CD4-positive, alpha-beta T cell treated with Interleukin-17A for 4 hours (primary cell): ENCODE results near the gene FABP7.

Experiments
- DNase-seq: peaks from one replicate; pipeline ENCODE4 v3.0.0-alpha.2; 2020; ENCODE audit warnings: mixed read lengths

FABP7 gene

DNA sequence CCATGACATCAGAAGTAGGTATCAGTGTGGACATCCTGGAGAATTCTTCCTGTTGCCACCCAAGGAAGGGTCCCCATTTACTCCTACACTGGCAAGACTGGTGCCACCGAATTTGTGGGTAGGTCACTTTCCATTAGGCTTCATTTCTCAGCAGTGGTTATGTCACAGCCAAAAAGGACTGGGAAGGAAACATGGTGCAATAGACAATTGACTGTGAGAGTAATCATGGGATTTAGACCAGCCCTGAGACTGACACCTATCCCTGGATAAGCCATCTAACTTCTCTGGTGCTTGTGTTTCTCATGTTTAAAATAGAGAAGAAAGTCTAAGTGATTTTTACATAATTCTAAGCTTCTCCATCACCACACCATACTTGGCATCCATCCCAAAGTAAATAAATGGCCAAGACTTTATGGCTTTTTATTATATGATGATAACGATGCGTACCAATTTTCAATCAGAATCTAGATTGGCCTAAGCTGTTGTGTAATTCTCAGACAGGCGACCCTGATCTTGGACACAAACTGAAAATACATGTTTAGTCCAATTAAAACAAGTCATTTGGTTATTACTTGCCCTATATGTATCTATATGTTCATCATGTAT lies 19.7 kb downstream of the FABP7 start:
- DNase-seq, result no peak

DNA sequence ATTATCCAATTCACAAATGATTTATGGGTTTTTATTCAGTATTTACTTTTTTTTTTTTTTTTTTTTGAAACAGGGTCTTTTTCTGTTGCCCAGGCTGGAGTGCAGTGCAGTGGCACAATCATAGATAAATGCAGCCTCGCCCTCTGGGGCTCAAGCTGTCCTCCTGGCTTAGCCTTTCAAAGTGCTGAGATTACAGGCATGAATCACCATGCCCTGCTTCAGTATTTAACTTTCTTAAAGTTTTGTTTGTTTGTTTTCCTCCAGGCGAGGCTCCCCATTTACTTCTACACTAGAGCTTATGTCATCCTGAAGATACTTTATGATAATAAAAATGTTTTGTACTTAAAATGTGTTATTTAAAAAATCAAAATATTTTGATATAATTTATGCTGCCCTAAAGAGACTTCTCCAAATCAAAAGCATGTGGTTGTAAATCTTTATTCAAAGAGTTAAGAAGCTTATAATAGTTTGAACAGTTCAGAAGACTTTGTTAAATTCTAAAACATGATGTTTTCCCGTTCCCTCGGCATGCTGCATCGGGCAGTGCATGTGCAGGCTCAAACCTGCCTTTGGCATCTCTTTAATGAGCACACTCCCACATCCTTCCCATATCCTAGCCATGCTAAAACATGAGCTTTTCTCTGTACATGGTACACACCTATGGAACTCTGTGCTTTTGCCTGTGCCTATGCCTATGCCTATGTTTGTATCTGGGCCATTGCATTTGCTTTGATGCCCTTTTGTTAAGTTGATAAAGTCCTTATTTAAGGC lies 20.6 kb downstream of the FABP7 start:
- no peak for DNase-seq

DNA sequence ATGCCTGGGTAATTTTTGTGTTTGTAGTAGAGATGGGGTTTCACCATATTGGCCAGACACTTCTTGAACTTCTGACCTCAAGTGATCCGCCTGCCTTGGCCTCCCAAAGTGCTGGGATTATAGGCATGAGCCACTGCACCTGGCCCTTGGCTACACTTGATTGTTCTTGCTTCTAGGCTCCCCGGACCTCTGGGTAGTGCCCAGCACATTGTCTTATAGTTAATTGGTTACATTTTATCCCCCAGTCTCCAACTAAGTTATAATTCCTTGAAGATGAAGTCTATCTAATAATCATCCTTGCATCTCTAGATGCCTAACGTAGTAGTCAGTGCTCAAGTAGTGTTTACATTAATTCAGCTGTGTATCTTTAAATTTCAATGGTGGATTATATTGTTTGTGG lies 21.4 kb downstream of the FABP7 start:
- no peak for DNase-seq

DNA sequence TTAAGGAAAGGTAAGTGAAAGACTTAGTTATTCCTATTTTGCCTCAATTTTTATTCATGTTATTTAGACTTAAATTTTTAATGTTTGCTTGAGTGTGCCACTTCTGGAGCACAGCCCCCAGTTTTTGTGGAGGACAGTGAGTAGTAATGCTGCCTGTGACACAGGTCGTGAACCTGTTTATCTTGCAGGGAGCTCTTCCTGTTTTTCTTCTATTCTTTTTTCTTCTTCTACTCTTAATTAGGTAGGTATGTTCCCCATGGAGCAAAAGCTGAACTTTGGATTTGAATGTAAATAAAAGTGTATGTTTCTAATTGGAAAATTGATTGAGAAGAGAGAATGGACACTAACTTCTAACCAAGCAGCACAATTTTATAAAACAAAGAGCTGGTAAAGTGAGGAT lies 21.9 kb downstream of the FABP7 start:
- DNase-seq, result no peak

DNA sequence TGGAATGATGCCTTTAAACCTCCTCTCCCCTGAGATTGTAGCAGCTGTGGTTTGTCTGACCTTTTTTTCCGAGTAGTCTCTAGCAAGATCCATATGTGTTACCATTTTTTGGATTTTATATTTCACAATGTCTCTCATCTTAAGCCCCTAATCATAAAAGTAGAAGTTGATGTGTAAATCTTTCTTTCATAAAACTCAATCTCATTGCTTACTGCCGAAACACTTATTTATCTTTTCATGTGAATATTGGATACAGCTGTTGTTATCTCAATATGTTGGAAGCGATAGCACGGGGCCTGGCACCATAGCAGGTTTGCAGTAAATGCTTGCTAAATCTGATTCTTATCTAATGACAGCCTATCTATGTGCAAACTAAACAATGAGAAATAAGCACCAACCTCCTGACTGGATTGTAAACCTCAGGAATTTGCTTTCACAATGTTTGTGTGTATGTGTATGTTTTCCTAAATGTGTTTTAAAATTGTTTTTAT lies 23.7 kb downstream of the FABP7 start:
- DNase-seq, result no peak

DNA sequence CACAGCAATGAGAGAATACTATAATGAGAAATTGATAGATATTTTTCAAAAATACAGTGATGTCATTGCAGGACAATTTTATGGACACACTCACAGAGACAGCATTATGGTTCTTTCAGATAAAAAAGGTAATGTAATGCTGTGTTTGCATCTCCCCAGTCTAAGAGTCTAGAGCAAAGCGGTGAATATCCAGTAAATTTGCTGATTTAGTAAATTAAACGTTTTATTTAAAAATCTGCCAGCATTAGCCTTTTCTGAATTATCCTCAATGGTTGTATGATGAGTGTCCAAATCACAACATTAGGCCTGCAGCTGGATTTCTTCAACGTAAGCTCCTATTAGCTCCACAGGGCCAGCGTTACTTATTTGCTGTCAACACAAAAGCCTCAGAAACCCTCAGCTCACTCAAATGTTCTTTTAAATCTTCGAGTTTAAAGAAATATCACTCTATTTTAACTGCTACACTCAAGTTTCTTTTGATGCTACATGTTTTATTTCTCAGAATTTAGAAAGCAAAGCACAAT lies 25.5 kb downstream of the FABP7 start:
- no peak for DNase-seq

DNA sequence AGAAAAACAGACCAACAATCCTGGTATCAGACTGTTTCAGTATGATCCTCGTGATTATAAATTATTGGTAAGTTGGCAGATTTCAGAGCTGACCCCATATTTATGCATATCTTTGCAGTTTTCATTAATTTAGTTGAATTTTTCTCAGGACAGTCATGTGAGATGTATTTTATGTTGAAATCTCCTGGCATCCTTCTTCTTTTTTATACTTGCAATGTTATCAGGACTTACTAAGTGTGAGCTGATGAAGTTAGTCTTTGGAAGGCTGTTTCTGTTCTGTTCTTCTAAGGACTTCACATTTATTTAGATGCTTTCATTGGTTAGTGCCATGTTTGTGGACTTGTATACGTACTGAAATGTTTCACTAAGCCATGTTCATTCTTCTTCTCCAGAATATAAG lies 26.8 kb downstream of the FABP7 start:
- DNase-seq, result no peak

DNA sequence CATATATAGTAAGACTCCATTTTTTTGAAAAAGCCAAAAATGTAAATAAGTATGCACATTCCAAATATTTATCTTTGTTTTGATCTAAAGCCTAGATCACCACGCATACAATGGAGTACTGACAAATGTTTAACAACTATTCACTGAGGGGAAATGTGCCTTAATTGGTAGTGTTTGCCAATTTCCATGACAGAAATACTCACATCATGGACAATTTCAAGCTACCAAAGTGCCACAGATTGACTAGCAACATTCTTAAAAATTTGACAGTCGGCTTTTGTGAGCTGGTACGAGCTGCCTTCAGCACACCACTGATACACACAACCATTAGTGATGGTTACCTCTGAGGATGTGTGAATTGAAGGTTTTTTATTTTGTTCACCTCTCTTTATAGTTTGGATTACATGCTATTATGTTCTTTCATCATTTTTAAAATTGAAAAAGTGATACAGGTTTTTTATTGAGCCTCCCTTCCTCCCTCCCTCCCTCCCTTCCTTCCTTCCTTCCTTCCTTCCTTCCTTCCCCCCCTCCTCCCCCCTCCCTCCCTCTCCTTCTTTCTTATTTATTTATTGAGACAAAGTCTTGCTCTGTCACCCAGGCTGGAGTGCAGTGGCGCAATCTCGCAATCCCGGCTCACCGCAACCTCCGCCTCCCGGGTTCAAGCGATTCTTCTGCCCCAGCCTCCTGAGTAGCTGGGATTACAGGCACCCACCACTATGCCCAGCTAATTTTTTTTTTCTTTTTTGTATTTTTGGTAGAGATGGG lies 28.8 kb downstream of the FABP7 start:
- no peak for DNase-seq

DNA sequence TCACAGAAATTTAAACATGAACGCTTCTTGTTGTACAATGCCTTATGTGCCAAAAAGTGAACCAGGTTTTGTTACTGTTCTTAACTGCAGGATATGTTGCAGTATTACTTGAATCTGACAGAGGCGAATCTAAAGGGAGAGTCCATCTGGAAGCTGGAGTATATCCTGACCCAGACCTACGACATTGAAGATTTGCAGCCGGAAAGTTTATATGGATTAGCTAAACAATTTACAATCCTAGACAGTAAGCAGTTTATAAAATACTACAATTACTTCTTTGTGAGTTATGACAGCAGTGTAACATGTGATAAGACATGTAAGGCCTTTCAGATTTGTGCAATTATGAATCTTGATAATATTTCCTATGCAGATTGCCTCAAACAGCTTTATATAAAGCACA lies 29.5 kb downstream of the FABP7 start:
- no peak for DNase-seq

DNA sequence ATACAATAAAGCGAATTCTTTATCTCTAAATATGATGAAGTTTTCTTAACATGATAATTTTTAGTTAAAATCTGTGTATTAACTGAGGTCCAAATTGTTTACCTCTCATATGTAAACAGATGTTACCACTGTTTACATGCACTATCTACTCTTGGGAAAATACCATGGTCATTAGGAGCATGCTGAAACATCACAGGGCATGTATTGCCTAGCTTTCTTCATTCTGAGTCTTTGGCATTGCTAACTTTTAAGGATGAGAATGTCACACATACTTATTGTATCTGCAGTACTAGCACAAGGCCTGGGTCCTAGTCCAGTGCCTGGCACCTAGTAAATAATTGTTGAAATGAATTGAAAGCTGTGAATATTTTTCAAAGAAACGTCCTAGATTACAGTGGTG lies 30.2 kb downstream of the FABP7 start:
- no peak for DNase-seq

DNA sequence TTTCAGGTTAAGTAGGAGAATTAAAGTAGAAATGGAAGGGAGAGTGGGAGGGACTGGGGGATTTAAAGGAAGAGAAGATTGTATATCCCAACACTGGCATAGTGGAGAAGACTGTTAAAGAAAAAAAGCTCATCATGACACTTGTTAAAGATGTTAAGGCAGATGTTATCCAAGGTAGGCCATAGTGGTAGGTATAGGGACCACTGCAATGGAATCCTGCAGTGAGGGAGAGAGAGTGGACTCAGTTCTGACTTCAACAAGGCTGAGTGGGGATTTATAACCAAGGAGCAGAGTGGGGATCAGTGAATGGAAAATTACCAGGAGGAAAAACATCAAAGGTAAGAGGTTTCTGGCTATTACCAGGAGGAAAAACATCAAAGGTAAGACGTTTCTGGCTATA lies 30.7 kb downstream of the FABP7 start:
- no peak for DNase-seq

DNA sequence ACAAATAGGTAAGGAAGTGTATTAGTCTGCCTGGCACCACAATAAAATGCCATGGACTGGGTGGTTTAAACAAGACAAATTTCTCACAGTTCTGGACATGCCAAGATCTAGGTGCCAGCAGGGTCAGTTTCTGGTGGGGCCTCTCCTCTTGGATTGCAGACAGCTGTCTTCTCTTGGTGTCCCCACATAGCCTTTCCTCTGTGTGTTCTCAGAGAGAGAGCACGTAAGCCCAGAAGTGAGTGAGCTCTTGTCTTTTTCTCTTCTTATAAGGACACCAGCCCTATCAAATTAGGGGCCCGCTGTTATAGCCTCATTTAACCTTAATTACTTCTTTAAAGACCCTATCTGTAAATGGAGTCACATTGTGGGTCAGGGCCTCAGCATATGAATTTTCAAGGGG lies 37.8 kb downstream of the FABP7 start:
- no peak for DNase-seq

DNA sequence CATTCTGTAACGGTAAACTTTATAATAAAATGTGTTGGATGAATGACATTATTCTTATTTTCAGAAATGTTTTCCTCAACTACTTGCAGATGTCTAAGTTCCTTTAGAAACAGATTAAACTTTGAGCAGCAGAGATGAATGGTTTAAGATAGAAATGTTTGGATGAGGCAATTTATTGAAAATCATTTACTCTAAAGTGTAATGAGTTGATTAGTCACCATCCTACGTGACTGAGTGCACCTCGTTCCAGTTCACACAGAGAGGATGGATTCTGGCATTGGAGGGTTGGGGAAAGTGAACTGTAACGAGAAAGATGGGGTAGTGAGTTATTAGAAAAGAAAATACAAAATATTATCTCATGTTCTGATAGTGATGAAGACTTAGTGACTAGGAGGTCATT lies 38.2 kb downstream of the FABP7 start:
- no peak for DNase-seq

DNA sequence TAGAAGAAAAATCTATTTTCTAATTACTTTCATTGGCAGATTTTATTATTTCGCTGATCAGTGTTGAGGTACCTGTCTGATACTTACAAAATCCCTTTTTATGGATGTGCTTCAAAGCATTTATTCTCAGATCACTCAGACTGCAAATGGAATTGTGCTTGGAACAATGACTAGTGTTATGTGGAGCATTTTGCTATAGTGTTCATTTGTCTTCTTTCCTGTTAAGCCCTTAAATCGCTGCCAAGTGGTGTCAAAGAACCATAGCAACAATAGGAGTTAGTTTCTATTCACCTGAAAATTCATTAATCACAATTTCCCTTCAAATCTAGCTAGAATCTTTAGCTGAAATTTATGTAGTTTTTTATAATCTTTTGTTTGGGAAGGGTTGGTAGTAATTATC lies 39.4 kb downstream of the FABP7 start:
- DNase-seq, result no peak

DNA sequence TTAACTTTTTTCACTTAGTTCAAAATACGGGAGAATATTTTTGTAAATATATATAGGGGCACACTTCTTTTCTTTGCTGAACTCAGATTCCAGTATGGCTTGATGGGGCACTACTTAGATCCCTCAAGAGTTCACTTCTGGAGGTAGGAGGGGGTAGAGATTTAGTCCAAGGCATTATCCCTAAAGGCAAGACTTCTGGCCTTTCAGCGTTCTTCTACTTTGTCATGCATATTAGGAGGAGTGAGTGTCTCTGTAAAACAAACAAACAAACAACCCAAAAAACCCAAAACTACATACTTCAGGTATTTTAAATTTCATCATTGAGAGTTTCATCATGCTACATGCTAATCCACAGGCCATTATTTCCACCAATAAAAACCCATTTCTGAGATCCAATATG lies 41.6 kb downstream of the FABP7 start:
- no peak for DNase-seq

DNA sequence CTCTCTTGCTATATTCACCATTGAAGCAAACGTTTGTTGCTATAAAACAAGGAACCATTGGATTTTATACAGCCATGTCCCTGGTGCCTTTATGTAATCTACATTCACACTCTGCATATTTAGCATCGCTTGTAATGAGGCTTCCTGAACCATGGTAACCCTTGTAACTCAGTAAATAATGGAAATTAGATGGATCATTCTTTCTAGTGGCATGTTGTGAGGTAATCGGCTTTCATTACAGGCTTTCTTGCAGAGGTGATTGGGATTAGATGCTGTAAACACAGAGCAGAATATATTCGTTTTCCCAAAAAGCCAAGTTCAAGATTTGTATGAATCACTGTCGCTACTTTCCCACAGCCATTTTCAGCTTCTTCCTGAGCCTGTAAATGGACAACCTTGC lies 45.6 kb downstream of the FABP7 start:
- DNase-seq, result no peak

DNA sequence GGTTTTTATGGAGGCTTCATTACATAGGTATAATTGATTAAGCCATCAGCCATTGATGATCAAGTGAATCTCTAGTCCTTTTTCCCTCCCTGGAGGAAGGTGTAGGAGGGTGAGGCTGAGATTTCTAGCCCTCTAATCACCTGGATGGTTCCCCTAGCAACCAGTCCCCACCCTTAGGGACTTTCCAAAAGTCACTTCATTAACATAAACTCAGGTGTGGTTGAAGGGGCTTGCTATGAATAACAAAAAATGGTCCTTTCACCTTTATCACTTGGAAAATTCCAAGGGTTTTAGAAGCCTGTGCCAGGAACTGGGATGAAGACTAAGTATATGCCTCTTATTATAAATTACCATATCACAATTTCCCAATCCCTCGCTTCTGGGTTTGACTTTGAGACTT lies 49.9 kb downstream of the FABP7 start:
- no peak for DNase-seq

DNA sequence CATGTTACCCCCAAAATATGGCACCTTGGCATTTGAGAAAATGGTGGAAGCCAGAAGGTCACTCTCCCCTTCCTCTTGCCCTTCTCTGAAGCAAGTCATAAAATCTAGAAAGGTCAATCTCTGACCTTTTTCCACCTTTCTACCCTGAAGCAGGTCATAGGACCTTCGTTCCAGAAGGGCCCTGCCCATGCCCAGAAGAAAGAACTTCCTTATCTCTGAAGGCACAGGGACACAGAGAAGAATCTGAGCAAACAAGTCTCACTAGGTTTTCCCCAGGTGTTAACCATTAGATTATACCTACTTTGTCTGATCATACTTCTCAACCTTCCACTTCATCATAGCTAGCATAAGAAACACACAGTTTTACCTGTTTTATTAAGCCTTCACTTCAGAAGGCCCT lies 52.0 kb downstream of the FABP7 start:
- DNase-seq, result no peak

DNA sequence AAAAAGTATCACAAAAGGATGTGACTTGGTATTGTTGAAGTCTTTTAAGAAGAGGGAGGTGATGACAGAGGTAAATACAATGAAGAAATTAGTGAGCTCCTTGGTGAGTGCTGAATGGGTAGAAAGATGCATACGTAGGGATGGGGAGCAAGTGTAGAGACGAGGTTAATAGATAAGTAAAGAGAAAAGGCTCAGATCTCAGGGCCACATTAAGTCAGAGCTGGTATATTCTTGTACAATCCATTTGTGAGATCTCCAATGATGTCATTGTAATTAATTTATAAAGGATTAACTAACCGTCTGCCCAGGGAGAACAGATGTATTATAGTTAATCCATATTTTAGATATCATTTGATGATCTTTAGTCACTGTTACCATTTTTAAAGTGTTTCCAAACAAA lies 52.9 kb downstream of the FABP7 start:
- DNase-seq, result no peak

DNA sequence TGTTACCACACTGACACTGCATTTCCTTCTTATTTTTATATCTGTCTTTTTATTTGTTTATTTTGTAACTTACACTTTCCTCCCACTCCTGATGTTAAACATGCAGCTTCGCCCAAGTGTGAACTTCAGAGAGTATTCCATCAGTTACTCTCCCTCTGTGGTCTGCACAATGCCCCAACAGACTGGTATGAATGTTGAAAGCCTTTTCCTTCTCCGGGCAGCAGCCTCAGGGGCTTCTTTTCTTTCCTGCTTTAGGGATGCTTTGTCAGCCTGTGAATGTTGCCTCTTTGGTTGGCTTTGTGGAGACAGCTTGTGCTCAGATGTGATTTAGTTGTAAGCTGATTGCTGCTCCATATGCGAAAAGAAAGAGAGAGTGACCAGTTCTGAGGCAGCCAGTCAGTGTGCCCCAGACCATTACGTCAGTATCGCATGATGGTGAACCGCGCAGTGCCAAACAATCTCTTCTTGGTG lies 53.5 kb downstream of the FABP7 start:
- DNase-seq, result no peak
